Stimulated activated naive CD8-positive, alpha-beta T cell treated with anti-CD3 and anti-CD28 coated beads, Interleukin-15, Interleukin-2, amounts not matched to agents 100 ng/mL and 50 ng/mL, for 24 hours (primary cell): ENCODE results near the gene PNLIPRP2.

Source experiments
- H3K27ac Mint-ChIP-seq: one replicate; pipeline ENCODE4 v1.8.0; 2021; ENCODE audit warnings: mild to moderate bottlenecking, mixed read lengths
- H3K27me3 Mint-ChIP-seq: one replicate; pipeline ENCODE4 v1.8.0; 2021; ENCODE audit warnings: mixed read lengths
- H3K36me3 Mint-ChIP-seq: one replicate; pipeline ENCODE4 v1.8.0; 2021; ENCODE audit warnings: low read depth, mixed read lengths
- H3K4me1 Mint-ChIP-seq: one replicate; pipeline ENCODE4 v1.8.0; 2021; ENCODE audit warnings: low read depth, mixed read lengths
- H3K4me3 Mint-ChIP-seq: one replicate; pipeline ENCODE4 v1.8.0; 2021; ENCODE audit warnings: mild to moderate bottlenecking, mixed read lengths
- H3K9me3 Mint-ChIP-seq: one replicate; pipeline ENCODE4 v1.8.0; 2021; ENCODE audit warnings: mixed read lengths

The PNLIPRP2 gene

DNA sequence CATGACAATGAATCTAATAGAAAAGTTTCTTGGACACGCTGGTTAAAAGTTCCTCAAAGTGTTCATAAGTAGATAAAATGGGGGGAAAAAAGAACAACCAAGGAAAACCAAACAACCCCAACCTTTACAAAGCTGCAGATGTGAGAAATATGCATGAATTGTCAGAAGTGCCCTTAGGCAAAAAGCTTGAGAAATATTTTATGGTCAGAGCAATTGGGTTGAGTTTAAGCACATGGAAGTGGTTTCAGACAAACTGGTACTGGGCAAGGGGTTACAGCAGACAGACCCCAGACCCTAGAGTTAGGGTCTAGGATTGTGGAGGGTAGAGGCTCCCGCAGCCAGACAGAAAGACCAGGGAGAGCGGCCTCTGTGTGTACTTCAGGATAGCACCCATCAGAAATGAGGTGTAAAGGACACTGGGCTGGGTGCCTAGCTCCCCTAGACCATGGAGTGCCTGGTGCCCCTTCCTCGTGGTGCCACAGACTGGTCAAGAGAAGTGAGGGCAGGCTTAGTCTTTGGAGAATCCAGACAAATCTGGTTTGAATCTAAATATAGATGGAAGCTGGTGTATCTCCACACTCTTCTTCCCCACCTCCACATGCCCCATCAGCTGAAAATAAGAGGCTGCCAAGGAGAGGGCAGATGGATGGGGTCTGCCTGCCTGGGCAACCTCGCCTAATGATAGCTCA, 37.3 kb downstream of the PNLIPRP2 start:
- no peaks in the 10 kb centered on the region for H3K36me3 Mint-ChIP-seq
- no peaks in the 10 kb centered on the region for H3K4me1 Mint-ChIP-seq
- H3K27ac Mint-ChIP-seq = no peak overlapping the region
- no peak overlapping the region for H3K4me3 Mint-ChIP-seq
- no peaks in the 10 kb centered on the region for H3K9me3 Mint-ChIP-seq
- H3K27me3 Mint-ChIP-seq = peaks cover 27% of the 10 kb centered on the region

DNA sequence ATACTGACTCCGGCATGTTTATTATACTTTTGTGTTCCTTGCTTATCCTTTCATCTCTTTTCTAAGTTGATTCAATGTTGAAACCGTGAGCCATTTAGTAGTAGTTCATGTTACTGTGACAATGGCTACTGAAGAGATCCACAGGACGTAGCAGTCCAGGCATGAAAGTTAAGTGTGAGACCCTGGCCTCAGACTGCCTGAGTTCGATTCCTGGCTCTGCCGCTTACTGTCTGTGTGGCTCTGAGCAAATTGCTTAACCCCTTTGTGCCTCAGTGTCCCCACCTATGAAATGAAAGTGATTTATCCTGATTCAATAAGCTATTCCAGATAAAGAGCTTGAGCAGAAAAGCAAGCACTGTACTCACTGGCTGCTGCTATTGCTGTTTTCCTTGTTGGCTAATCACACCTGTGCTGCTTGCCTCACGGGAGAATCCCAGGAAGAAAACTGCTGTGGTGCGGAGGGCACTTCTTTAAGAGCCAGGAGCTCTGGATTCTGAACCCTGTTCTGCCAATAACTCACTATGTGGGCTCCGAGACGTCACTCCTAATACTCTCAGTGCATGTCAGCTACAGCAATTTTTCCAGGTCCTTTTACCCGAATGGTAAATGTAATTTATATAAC, 38.4 kb downstream of the PNLIPRP2 start:
- Mint-ChIP-seq H3K27ac (no peak overlapping the region), H3K27me3 (peaks cover 15% of the 10 kb centered on the region), H3K4me1 (no peaks in the 10 kb centered on the region), H3K4me3 (no peak overlapping the region), H3K9me3 (no peaks in the 10 kb centered on the region), H3K36me3 (no peaks in the 10 kb centered on the region)

DNA sequence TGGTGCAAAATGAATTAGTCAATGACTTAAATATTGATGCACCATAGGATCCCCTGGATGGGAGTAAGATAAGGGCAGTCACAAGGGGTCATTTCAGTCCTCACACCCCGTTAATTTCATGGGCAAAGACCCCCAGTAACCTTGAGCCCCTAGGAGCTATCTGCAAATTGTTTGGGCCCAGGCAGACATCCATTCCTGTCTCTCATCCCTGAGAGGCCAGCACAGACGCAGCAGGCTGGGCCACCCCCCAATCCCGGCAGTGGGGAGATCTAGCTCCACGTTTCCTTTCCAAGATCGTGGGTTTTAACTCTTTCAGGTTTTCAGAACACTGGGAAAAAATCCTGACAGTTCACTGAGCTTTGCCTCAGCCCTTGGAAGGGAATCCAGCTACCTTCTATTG, 40.1 kb downstream of the PNLIPRP2 start:
- H3K36me3 Mint-ChIP-seq = no peaks in the 10 kb centered on the region
- H3K9me3 Mint-ChIP-seq = no peaks in the 10 kb centered on the region
- H3K4me3 Mint-ChIP-seq = no peak overlapping the region
- no peaks in the 10 kb centered on the region for H3K4me1 Mint-ChIP-seq
- peaks cover 7% of the 10 kb centered on the region for H3K27me3 Mint-ChIP-seq
- H3K27ac Mint-ChIP-seq = no peak overlapping the region

DNA sequence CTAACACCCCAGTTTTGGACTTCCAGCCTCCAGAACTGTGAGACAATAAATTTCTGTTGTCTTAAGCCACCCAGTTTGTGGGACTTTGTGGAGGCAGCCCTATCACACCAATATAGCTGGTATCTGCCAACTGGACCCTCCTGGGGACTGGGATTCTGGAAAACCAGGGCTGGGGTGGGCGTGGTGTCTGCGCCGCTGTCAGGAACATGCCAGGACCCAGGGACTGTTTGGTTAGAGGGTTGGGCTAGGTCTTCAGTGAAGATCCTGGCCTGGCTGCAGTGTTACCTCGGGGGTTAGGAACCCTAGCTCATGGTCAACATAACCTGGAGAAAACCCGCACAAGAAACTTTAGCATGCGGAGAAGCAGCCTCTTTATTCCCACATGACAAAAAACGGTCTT, 42.6 kb downstream of the PNLIPRP2 start:
- no peaks in the 10 kb centered on the region for H3K9me3 Mint-ChIP-seq
- no peak overlapping the region for H3K27ac Mint-ChIP-seq
- H3K36me3 Mint-ChIP-seq = no peaks in the 10 kb centered on the region
- peaks cover 4% of the 10 kb centered on the region for H3K27me3 Mint-ChIP-seq
- H3K4me3 Mint-ChIP-seq = no peak overlapping the region
- H3K4me1 Mint-ChIP-seq = no peaks in the 10 kb centered on the region

DNA sequence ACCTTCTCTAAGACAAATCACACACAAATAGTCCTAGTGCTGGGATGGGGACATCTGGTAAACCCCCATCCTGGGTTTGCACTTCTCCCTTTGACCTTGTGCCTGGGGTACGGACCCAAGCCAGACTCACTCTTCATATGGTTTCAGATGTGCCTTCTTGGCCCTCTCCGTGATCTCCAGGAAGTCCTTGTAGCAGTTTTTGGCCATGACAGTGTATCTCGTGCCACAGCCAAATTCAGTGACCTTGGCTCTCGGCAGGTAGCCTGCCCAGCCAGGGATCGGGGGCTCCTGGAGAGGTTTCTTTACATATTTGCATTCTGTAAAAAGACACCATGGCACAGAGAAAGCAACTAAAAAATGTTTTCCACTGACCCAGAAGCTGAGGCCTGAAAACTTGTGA, 43.9 kb downstream of the PNLIPRP2 start:
- Mint-ChIP-seq H3K27ac (no peak overlapping the region), H3K4me1 (no peaks in the 10 kb centered on the region), H3K9me3 (no peaks in the 10 kb centered on the region), H3K36me3 (no peaks in the 10 kb centered on the region), H3K27me3 (peaks cover 9% of the 10 kb centered on the region), H3K4me3 (no peak overlapping the region)

DNA sequence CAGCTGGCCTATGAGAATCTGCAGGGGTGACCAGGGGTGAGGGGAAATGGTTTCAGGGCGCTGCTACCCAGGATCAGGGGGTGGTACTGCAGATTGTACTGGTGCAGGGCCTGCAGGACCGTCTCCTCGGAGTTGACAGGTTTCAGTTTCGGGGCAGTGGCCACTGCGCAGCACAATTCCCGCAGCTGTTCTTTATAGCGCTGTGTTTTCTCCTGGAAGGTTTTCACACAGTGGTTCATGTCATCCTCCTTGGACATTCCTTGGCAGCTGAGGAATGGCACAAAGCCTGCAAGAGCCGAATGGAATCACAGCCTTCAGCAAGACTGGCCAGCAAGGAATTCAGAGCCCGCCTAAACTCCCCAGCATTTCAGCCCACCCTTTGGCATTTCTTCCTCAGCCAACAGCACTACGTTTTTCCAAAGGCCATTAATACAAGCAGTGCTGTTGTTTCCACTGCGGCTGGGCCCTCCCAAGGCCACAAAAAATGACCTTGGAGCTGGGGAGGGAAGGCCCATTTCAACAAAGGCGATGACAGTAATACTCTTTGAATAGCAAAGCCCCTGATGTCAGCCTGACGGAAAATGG, 44.9 kb downstream of the PNLIPRP2 start:
- Mint-ChIP-seq H3K4me3 (no peak overlapping the region), H3K4me1 (no peaks in the 10 kb centered on the region), H3K27ac (no peak overlapping the region), H3K9me3 (no peaks in the 10 kb centered on the region), H3K27me3 (peaks cover 13% of the 10 kb centered on the region), H3K36me3 (no peaks in the 10 kb centered on the region)

DNA sequence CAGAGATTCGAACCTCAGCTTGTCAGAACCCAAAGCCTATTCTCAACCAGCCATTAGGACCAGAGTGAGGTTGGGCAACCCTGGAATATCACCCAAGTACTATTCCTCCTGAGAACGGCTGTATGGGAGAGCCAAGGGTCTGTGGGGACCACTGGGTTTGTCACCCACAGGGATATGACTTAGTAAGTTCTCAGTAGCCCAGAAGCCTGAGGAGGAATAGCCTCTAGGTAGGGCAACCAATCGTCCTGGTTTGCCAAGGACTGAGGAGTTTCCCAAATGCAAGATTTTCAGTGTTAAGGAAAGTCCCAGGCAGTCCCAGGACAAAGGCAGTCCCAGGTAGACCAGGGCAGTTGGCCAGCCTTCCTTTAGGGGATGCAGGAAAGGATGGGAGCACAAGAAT, 46.7 kb downstream of the PNLIPRP2 start:
- no peaks in the 10 kb centered on the region for H3K9me3 Mint-ChIP-seq
- peaks cover 25% of the 10 kb centered on the region for H3K27me3 Mint-ChIP-seq
- H3K27ac Mint-ChIP-seq = no peak overlapping the region
- H3K36me3 Mint-ChIP-seq = no peaks in the 10 kb centered on the region
- no peak overlapping the region for H3K4me3 Mint-ChIP-seq
- H3K4me1 Mint-ChIP-seq = no peaks in the 10 kb centered on the region

DNA sequence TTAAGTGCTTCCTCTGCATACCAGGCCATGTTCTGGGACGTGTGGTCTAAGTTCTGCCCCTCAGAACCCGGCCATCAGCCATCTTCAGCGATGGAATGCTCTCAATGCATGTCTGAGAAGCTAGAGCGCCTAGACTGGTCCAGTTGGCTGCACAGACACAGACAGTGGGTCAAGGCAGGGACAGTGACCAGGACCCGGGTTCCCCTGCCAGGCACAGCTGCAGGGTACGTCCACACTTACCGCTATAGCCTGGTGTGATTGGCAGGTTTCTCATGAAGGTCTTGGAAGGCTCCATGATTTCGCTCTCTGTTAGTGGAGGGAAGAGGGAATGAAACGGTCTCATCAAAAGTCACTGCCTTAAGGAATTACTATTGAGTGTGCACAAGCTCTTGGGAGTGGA, 47.3 kb downstream of the PNLIPRP2 start:
- H3K27me3 Mint-ChIP-seq = peaks cover 25% of the 10 kb centered on the region
- no peak overlapping the region for H3K4me3 Mint-ChIP-seq
- H3K36me3 Mint-ChIP-seq = no peaks in the 10 kb centered on the region
- H3K4me1 Mint-ChIP-seq = no peaks in the 10 kb centered on the region
- no peaks in the 10 kb centered on the region for H3K9me3 Mint-ChIP-seq
- no peak overlapping the region for H3K27ac Mint-ChIP-seq

DNA sequence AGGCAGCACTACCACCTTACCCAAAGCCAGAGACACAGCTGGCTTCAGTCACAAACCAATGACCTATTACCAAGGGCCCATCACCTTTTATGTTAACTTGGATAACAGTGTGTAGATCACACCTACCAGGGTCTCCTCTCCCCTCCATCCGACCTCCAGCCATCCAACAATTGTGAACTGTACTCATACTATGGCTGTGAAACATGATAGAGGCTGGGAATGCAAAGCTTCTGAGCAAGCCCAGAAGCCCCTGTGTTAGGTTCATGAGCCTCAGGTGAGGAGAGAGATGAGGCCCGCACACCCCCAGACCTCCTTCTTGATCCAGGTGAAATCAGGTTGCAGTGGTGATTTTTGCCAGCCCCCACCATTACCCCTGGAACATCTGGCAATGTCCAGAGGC, 47.7 kb downstream of the PNLIPRP2 start:
- Mint-ChIP-seq H3K36me3 (no peaks in the 10 kb centered on the region), H3K27me3 (peaks cover 25% of the 10 kb centered on the region), H3K9me3 (no peaks in the 10 kb centered on the region), H3K4me1 (no peaks in the 10 kb centered on the region), H3K4me3 (no peak overlapping the region), H3K27ac (no peak overlapping the region)

DNA sequence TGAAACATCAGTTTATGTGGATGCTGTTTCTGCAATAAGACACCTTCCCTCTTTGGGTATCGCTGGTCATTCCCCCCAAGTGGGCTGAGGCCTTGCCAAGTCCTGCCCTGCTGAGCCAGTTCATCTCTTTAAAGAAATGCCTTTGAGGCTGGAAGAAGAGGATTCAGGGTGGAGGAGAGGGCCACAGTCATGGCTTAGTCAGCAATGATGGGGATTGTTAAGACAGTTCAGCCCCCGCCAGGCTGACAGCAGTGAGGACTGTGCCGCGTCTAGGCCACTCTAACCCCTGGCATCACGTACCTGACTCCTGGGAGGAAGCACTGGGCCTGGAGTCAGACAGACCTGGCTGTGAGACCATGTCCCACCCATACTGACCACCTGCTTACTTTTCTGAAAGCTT, 48.3 kb downstream of the PNLIPRP2 start:
- Mint-ChIP-seq H3K4me3 (no peak overlapping the region), H3K4me1 (no peaks in the 10 kb centered on the region), H3K9me3 (no peaks in the 10 kb centered on the region), H3K27me3 (peaks cover 25% of the 10 kb centered on the region), H3K36me3 (no peaks in the 10 kb centered on the region), H3K27ac (no peak overlapping the region)

DNA sequence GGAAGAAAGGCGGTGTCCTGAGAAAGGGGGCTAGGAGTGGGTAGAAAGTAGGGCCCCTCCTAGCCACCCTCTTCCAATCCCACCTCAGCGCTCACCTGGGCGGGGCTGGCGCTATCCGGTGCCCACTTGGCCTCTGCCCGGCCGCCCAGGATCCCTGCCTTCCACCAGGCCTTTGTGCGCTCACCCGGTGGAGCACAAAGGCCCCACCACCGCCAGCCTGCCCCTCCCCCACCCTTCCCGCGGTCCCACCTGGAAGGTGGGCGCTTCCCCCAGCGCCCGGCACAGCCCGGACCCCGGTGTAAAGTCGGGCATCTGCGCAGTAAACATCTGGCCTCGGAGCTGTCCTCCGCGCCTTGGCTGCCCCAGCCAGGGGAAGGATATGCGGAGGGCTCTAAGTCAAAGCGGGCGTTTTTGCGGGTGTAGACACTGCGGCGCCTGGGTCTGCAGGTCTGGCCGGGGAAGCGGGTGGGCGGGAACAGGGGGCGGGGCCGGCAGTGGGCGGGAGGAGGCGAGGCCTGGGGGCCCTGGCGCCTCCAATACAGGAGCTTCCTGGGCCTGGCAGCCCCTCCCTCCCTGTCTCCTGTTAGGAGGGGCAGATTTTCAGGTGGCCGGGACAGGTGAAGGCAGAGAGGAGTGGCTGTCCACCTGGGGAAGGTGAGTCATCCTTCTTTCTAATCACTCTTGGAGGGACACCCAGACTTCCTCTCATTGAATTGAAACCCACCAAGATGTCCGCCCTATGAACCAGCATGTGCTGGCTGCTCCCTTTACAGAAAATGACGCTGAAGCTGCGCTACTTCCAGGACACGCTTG, 49.3 kb downstream of the PNLIPRP2 start:
- peaks cover 25% of the 10 kb centered on the region for H3K27me3 Mint-ChIP-seq
- no peaks in the 10 kb centered on the region for H3K4me1 Mint-ChIP-seq
- no peaks in the 10 kb centered on the region for H3K36me3 Mint-ChIP-seq
- H3K9me3 Mint-ChIP-seq = no peaks in the 10 kb centered on the region
- H3K27ac Mint-ChIP-seq = no peak overlapping the region
- no peak overlapping the region for H3K4me3 Mint-ChIP-seq

DNA sequence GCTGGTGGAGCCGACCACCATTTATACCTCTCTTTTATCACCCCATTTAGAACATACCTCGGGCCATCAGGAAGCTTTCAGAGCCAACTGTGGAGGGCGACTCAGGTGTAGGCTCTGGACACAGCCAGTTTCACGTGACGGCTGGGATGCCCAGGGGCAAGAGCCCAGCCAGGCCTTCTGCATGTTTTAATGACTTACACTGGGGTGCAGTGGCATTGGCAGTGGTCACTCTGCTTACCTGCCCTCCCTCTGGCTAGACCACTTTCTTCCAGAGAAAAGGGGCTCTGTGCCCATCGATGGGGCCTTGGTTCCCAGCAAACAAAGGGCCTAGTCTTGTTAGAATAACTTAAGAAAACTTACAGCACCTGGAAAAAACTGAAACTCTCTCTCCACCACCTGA, 50.0 kb downstream of the PNLIPRP2 start:
- Mint-ChIP-seq H3K4me1 (no peaks in the 10 kb centered on the region), H3K4me3 (no peak overlapping the region), H3K9me3 (no peaks in the 10 kb centered on the region), H3K27me3 (peaks cover 25% of the 10 kb centered on the region), H3K36me3 (no peaks in the 10 kb centered on the region), H3K27ac (no peak overlapping the region)

DNA sequence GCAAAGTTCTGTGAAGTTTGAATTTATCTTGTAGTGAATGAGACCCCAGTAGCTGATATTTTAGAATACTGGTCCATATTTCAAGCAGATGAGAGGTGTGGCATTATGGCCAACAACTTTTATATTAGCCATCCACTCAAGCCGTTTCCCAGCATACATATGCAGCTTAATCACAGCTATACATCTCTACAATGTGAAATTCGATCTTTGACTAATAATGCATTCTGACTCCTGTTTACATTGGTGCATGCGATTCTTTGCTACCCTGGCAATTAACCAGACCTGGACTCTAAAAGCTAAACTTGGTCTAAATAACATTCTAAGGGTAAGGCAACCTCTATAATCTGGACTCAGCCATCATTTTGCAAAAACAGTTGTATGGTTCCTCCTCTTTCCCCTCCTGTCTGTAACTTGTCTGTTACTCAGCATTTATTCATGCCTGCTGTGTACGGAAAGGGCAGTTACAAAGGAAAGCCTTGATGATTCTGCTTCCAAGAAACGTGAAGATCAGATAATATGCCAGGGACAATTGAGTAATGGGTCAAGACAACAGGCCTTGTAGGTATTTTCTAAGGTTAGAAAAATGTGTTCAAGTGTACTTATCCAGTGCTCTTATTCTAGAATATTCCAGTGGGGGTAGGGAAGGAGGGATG, 50.6 kb downstream of the PNLIPRP2 start:
- no peaks in the 10 kb centered on the region for H3K36me3 Mint-ChIP-seq
- no peaks in the 10 kb centered on the region for H3K4me1 Mint-ChIP-seq
- H3K4me3 Mint-ChIP-seq = no peak overlapping the region
- H3K27ac Mint-ChIP-seq = no peak overlapping the region
- no peaks in the 10 kb centered on the region for H3K9me3 Mint-ChIP-seq
- peaks cover 25% of the 10 kb centered on the region for H3K27me3 Mint-ChIP-seq

DNA sequence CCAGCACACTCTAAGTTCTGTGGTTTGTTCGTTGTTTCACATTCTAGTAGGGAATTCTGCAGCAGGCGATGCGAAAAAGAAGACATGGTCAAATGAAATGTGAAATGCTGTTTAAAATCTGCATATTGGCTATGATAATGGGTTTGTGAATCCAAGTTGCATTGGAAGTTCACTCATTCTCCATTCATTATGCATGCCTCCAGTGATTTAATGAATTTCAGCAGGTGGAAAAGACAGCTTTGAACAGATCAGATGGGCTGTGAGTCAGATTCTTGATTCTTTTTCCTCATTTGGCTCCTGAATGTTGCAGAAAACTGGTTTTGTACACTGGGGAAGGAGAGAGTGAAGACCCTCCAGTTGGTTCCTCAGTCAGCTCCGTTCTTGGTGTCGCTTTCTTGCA, 52.1 kb downstream of the PNLIPRP2 start:
- H3K27ac Mint-ChIP-seq = no peak overlapping the region
- no peaks in the 10 kb centered on the region for H3K36me3 Mint-ChIP-seq
- no peaks in the 10 kb centered on the region for H3K9me3 Mint-ChIP-seq
- no peak overlapping the region for H3K4me3 Mint-ChIP-seq
- H3K27me3 Mint-ChIP-seq = peaks cover 21% of the 10 kb centered on the region
- H3K4me1 Mint-ChIP-seq = no peaks in the 10 kb centered on the region

DNA sequence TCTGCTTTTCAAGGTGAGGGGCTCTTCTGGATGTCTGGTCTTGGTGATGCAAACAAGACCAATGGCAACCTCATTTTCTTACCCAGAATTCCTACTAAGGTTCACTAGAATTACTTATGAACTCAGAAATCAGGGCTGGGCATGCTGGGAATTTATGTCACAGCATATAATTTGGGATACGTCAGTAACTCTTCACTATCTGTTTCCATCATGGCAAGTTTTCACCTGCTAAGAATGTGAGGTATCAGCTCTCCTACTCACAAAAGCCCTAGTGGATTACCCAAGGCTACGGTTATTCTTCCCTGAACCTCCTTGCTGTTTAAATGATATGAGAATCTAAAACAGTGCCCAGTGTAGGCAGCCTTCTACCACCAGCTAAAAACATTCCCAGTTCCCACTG, 53.1 kb downstream of the PNLIPRP2 start:
- H3K9me3 Mint-ChIP-seq = no peaks in the 10 kb centered on the region
- H3K27ac Mint-ChIP-seq = no peak overlapping the region
- H3K4me3 Mint-ChIP-seq = no peak overlapping the region
- H3K4me1 Mint-ChIP-seq = no peaks in the 10 kb centered on the region
- H3K27me3 Mint-ChIP-seq = peaks cover 21% of the 10 kb centered on the region
- H3K36me3 Mint-ChIP-seq = no peaks in the 10 kb centered on the region
